Measurements from ENCODE around the gene BFSP2.

GRCh38 chr3:133367956-133368355 lies 31.9 kb upstream of the BFSP2 start:
- TF ChIP-seq CTCF (conservative IDR thresholded peaks at IDR 0.05) = no peak
- no peak for TF ChIP-seq ZFX (IDR thresholded peaks at IDR 0.05)
